GM12891 (cell line): ENCODE results near the gene KLK3.

ENCODE experiments used
- POLR2A ChIP-seq: IDR thresholded peaks from 2 replicates; pipeline ENCODE4 v1.6.1; 2011; ENCODE audit warnings: low read depth, low read length, control low read depth
- POLR2AphosphoS5 ChIP-seq: IDR thresholded peaks from 2 replicates; pipeline ENCODE4 v1.6.1; 2011; ENCODE audit warnings: low read depth, low read length, control low read depth

- TF ChIP-seq POLR2AphosphoS5 (no peak), POLR2A (no peak)
Observed at GRCh38 chr19:50854636-50855410, at the start of gene KLK3.
